ENCODE results near the gene ZDHHC7. TPM values are rescaled to one million over a fixed set of nuclear protein-coding genes. Genes with fewer than 3 reads are reported as not detected.

Gene ZDHHC7
- total RNA-seq, 1 experiment from 2014 or later: 39.1 TPM

- Histone ChIP-seq H3K27me3 (ENCODE audit: insufficient read depth, low read length) (no peaks in the 10 kb centered on the region; the same call in 1 of the 2 replicates), H3K14ac (ENCODE audit: insufficient read depth, low read length) (0 out of 2 replicates have a peak within 1 kb of the TSS, but pooled peaks have one; percentile 45), H3K56ac (ENCODE audit: insufficient read length, low read depth, low read length) (no peak within 1 kb of the TSS), H4K20me1 (ENCODE audit: control insufficient read depth, insufficient read depth, insufficient read length) (no peaks in the 10 kb centered on the region), H3K4me1 (ENCODE audit: insufficient read depth, low read length) (no peaks in the 10 kb centered on the region), H2BK120ac (ENCODE audit: low read depth, low read length, poor library complexity, severe bottlenecking) (no peak within 1 kb of the TSS), H4K91ac (ENCODE audit: insufficient read length, low read depth, low read length) (no peak within 1 kb of the TSS), H3K4me2 (ENCODE audit: insufficient read depth, insufficient read length, low read length) (peak within 1 kb of the TSS; percentile 64), H3K79me2 (ENCODE audit: insufficient read depth, low read length) (no peaks in the 10 kb centered on the region), H3K79me1 (ENCODE audit: insufficient read depth, low read depth, low read length, poor library complexity, severe bottlenecking) (no peaks in the 10 kb centered on the region), H2BK5ac (ENCODE audit: insufficient read length, low read length) (no peak within 1 kb of the TSS), H3K18ac (ENCODE audit: insufficient read length, low read depth, low read length) (no peak within 1 kb of the TSS), H2BK12ac (ENCODE audit: insufficient read length, low read depth, low read length) (no peak within 1 kb of the TSS), H3K27ac (ENCODE audit: insufficient read length, low read depth, low read length) (no peak within 1 kb of the TSS), H3K23me2 (ENCODE audit: insufficient read length, low read depth, low read length, poor library complexity, severe bottlenecking) (peaks cover 4% of the 10 kb centered on the region), H2BK15ac (ENCODE audit: low read depth, low read length) (no peak within 1 kb of the TSS), H3K4ac (ENCODE audit: low read depth, low read length) (no peak within 1 kb of the TSS), H3K9me3 (ENCODE audit: control insufficient read depth, low read depth, low read length) (no peaks in the 10 kb centered on the region), H4K5ac (ENCODE audit: insufficient read length, low read depth, low read length) (no peak within 1 kb of the TSS), H3K9ac (ENCODE audit: extremely low read depth, insufficient read length, low read length) (peak within 1 kb of the TSS; percentile 75), H2BK20ac (ENCODE audit: low read depth, low read length, poor library complexity, severe bottlenecking) (no peak within 1 kb of the TSS), H2AK5ac (ENCODE audit: insufficient read length, low read length) (no peak within 1 kb of the TSS), H4K8ac (replicated peaks; ENCODE audit: insufficient read length, low read depth, low read length) (no peak within 1 kb of the TSS), H3K23ac (ENCODE audit: insufficient read length, low read depth, low read length) (no peak within 1 kb of the TSS), H3T11ph (ENCODE audit: low read length) (no peak within 1 kb of the TSS), H2AFZ (ENCODE audit: low read length) (no peak within 1 kb of the TSS)
- DNase-seq: peak; percentile 91
- Mint-ChIP-seq H3K9me3 (no peaks in the 10 kb centered on the region), H3K27me3 (ENCODE audit: low read depth) (peaks cover 38% of the 10 kb centered on the region), H3K4me3 (peak within 1 kb of the TSS; percentile 77 to 90), H3K4me1 (peaks cover 27 to 28% of the 10 kb centered on the region in 2 experiments), H3K27ac (no peak within 1 kb of the TSS; a peak in 2 of 7 replicates), H3K36me3 (ENCODE audit: insufficient read depth in 1 of 3, low read depth in 3 of 3) (no peaks in the 10 kb centered on the region)
- no CpG with 5 or more reads among the region's 59 CpGs for WGBS (ENCODE audit: extremely low coverage, insufficient read length, low lambda C conversion rate)
- TF ChIP-seq, protein P1, sequence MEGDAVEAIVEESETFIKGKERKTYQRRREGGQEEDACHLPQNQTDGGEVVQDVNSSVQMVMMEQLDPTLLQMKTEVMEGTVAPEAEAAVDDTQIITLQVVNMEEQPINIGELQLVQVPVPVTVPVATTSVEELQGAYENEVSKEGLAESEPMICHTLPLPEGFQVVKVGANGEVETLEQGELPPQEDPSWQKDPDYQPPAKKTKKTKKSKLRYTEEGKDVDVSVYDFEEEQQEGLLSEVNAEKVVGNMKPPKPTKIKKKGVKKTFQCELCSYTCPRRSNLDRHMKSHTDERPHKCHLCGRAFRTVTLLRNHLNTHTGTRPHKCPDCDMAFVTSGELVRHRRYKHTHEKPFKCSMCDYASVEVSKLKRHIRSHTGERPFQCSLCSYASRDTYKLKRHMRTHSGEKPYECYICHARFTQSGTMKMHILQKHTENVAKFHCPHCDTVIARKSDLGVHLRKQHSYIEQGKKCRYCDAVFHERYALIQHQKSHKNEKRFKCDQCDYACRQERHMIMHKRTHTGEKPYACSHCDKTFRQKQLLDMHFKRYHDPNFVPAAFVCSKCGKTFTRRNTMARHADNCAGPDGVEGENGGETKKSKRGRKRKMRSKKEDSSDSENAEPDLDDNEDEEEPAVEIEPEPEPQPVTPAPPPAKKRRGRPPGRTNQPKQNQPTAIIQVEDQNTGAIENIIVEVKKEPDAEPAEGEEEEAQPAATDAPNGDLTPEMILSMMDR (conservative IDR thresholded peaks at IDR 0.05): 0 out of 3 replicates have a peak, but pooled peaks have one; percentile 8
Observed at GRCh38 chr16:85027349-85027957, 16.1 kb upstream of the ZDHHC7 start, which contains the start of gene KIAA0513. TSS of gene KIAA0513 (plus strand) at chr16:85027795. CDS start at chr16:85067072, 39,277 bp downstream.

Measured in H9 (cell line).